ENCODE results near the gene KCNK5. TPM values are rescaled to one million over a fixed set of nuclear protein-coding genes. Genes with fewer than 3 reads are reported as not detected.

The KCNK5 gene
- total RNA-seq, 4 donors from 2014 or later: 6.2 to 9.2 (median 7.4) TPM

- no peak for DNase-seq (ENCODE audit: extremely low spot score)
- peaks cover 0 to 3% (median 0%) of the 10 kb centered on the region in 4 donors for H3K27me3 ChIP-seq
- intact Hi-C loops (cut with DNase I): no loop called here
- no peak for TF ChIP-seq CTCF (IDR thresholded peaks at IDR 0.05)
- no peak for TF ChIP-seq EP300 (IDR thresholded peaks at IDR 0.05)
- no peak for TF ChIP-seq POLR2A (IDR thresholded peaks at IDR 0.05; ENCODE audit: low read depth)
- no peak for TF ChIP-seq POLR2AphosphoS5 (IDR thresholded peaks at IDR 0.05)
- 94% methylated on average over 3 of the region's 3 CpGs for WGBS
- no peaks in the 10 kb centered on the region for H3K4me1 ChIP-seq
- H3K36me3 ChIP-seq: no peaks in the 10 kb centered on the region
- H3K9me3 ChIP-seq: no peaks in the 10 kb centered on the region
- no peak overlapping the region for H3K4me3 ChIP-seq
- no peak overlapping the region for H3K27ac ChIP-seq (replicated peaks in 1 of 4)
Measured at GRCh38 chr6:39236742-39237141, 7.5 kb upstream of the KCNK5 start.

- TF ChIP-seq EP300 (IDR thresholded peaks at IDR 0.05): no peak
- TF ChIP-seq POLR2AphosphoS5 (IDR thresholded peaks at IDR 0.05): no peak
- Histone ChIP-seq H3K9me3 (no peaks in the 10 kb centered on the region), H3K36me3 (no peaks in the 10 kb centered on the region), H3K27ac (replicated peaks in 1 of 4) (no peak overlapping the region), H3K27me3 (peaks cover 4 to 13% (median 8%) of the 10 kb centered on the region in 4 donors), H3K4me1 (peaks cover 11 to 17% (median 15%) of the 10 kb centered on the region in 4 donors), H3K4me3 (no peak overlapping the region)
- intact Hi-C loops (cut with DNase I): no loop called here
- 90% methylated on average over 8 of the region's 8 CpGs for WGBS
- DNase-seq (ENCODE audit: extremely low spot score): no peak
Measured at GRCh38 chr6:39233333-39233732, 4.1 kb upstream of the KCNK5 start.

- H3K9me3 ChIP-seq: no peaks in the 10 kb centered on the region
- peak overlapping the region in 1 of 4 donors; percentile 30 for H3K27ac ChIP-seq (replicated peaks in 1 of 4)
- intact Hi-C loops (cut with DNase I): no loop called here
- 71% methylated on average over 6 of the region's 7 CpGs for WGBS
- H3K4me1 ChIP-seq: peaks cover 11 to 20% (median 17%) of the 10 kb centered on the region in 4 donors
- no peaks in the 10 kb centered on the region for H3K36me3 ChIP-seq
- no peak overlapping the region for H3K4me3 ChIP-seq
- TF ChIP-seq POLR2AphosphoS5 (IDR thresholded peaks at IDR 0.05) (no peak), EP300 (IDR thresholded peaks at IDR 0.05) (no peak), POLR2A (IDR thresholded peaks at IDR 0.05; ENCODE audit: low read depth) (no peak), CTCF (IDR thresholded peaks at IDR 0.05) (no peak)
- no peak for DNase-seq (ENCODE audit: extremely low spot score)
- H3K27me3 ChIP-seq: peaks cover 4 to 29% (median 19%) of the 10 kb centered on the region in 4 donors
Measured at GRCh38 chr6:39231521-39232243, 2.4 kb upstream of the KCNK5 start.

GRCh38 chr6:39230654-39231035 lies 1.4 kb upstream of the KCNK5 start:
- peaks cover 11 to 20% (median 17%) of the 10 kb centered on the region in 4 donors for H3K4me1 ChIP-seq
- no peak overlapping the region for H3K4me3 ChIP-seq
- peaks cover 4 to 40% (median 19%) of the 10 kb centered on the region in 4 donors for H3K27me3 ChIP-seq
- H3K9me3 ChIP-seq: no peaks in the 10 kb centered on the region
- no peaks in the 10 kb centered on the region for H3K36me3 ChIP-seq
- DNase-seq (ENCODE audit: extremely low spot score): no peak
- intact Hi-C loops (cut with DNase I): no loop called here
- H3K27ac ChIP-seq (replicated peaks in 1 of 4): peak overlapping the region in 1 of 4 donors; percentile 30
- WGBS: 90% methylated on average over 3 of the region's 3 CpGs
- TF ChIP-seq POLR2A (IDR thresholded peaks at IDR 0.05; ENCODE audit: low read depth) (no peak), EP300 (IDR thresholded peaks at IDR 0.05) (no peak), CTCF (IDR thresholded peaks at IDR 0.05) (no peak), POLR2AphosphoS5 (IDR thresholded peaks at IDR 0.05) (no peak)

GRCh38 chr6:39228111-39228971 lies 934 bp downstream of the KCNK5 start:
- intact Hi-C loops (cut with DNase I): no loop called here
- Histone ChIP-seq H3K4me3 (peak overlapping the region; percentile 51 to 69 (median 56)), H3K36me3 (no peaks in the 10 kb centered on the region), H3K27ac (replicated peaks in 1 of 4) (peak overlapping the region; percentile 38 to 65 (median 54)), H3K27me3 (peaks cover 4 to 53% (median 19%) of the 10 kb centered on the region in 4 donors), H3K4me1 (peaks cover 11 to 20% (median 17%) of the 10 kb centered on the region in 4 donors), H3K9me3 (no peaks in the 10 kb centered on the region)
- DNase-seq (ENCODE audit: extremely low spot score): no peak
- 33% methylated on average over 28 of the region's 41 CpGs for WGBS
- no peak for TF ChIP-seq CTCF (IDR thresholded peaks at IDR 0.05)
- TF ChIP-seq POLR2A (IDR thresholded peaks at IDR 0.05; ENCODE audit: low read depth): no peak
- TF ChIP-seq POLR2AphosphoS5 (IDR thresholded peaks at IDR 0.05): no peak
- no peak for TF ChIP-seq EP300 (IDR thresholded peaks at IDR 0.05)
